Ishikawa (cell line): ENCODE data around the gene KLF18.

ENCODE experiments used
- CEBPB ChIP-seq: IDR thresholded peaks from 2 replicates; pipeline ENCODE4 v1.6.1; 2012
- CREB1 ChIP-seq: IDR thresholded peaks from 2 replicates; pipeline ENCODE4 v1.6.1; 2012; ENCODE audit warnings: low read depth
- EP300 ChIP-seq: IDR thresholded peaks from 2 replicates; pipeline ENCODE4 v1.6.1; 2012; ENCODE audit warnings: borderline replicate concordance
- MAX ChIP-seq: IDR thresholded peaks from 2 replicates; pipeline ENCODE4 v1.6.1; 2012
- NFIC ChIP-seq: IDR thresholded peaks from 2 replicates; pipeline ENCODE4 v1.6.1; 2012
- RAD21 ChIP-seq: IDR thresholded peaks from 2 replicates; pipeline ENCODE4 v1.6.1; 2012; ENCODE audit warnings: low read depth
- TAF1 ChIP-seq: IDR thresholded peaks from 2 replicates; pipeline ENCODE4 v1.6.1; 2012; ENCODE audit warnings: low read depth, mild to moderate bottlenecking
- TCF12 ChIP-seq: IDR thresholded peaks from 2 replicates; pipeline ENCODE4 v1.6.1; 2012; ENCODE audit warnings: low read depth
- ZBTB7A ChIP-seq: IDR thresholded peaks from 2 replicates; pipeline ENCODE4 v1.6.1; 2012; ENCODE audit warnings: low read depth

DNA sequence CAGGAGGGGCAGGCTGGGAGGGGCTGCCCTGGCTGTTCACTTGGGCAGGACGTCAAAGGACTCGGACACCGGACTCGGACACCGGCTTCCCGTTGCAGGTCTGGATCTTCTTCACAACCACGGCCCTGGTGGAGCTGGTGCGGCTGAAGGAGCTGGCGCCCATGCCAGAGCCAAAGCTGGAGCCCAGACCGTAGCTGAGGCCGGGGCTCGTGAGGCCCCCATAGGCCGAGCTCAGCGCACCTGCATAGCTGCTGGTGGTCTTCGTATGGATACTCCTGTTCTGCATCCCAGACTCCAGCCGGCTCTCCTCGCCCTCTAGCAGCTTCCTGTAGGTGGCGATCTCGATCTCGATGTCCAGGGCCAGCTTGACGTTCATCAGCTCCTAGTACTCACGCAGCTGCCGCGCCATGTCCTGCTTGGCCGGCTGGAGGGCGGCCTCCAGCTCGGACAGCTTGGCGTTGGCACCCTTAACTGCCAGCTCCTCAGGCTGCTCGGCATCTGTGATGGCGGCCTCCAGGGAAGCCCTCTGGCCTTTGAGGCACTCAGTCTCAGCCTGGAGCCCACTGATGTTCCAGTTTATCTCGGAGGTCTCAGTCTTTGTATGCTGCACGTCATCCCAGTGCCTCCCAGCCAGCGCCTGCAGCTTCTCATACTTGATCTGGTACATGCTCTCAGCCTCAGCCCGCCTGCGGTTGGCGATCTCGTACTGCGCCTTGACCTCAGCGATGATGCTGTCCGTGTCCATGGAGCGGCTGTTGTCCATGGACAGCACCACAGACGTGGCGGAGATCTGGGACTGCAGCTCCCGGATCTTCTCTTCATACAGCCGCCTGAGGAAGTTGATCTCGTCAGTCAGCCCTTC lies 37.9 kb downstream of the KLF18 start:
- peak; percentile 41; the same call in 1 of the 2 replicates for TF ChIP-seq RAD21
- no peak for TF ChIP-seq EP300
- TF ChIP-seq TAF1: no peak
- no peak for TF ChIP-seq CREB1
- TF ChIP-seq NFIC: no peak
- TF ChIP-seq ZBTB7A: no peak
- TF ChIP-seq TCF12: no peak
- TF ChIP-seq MAX: no peak
- TF ChIP-seq CEBPB: no peak
